Muscle layer of colon (tissue), 2 donors: Measurements from ENCODE around the gene BLM.
"Not testable (repeated sequence)": the region's sequence is repeated elsewhere in the genome, so short reads cannot be mapped to it uniquely, and the experiment has no call there.

Experiments used
- H3K27ac ChIP-seq: one replicate; pipeline ENCODE4 v1.7.0; 2013; ENCODE audit warnings: low read depth, mild to moderate bottlenecking, low read length, moderate library complexity
- H3K27me3 ChIP-seq, 2 donors: one replicate each; pipeline ENCODE4 v1.7.0; 2013; ENCODE audit warnings: low read length in 2 of 2, mild to moderate bottlenecking in 2 of 2; ENCODE audit not compliant: insufficient read depth in 2 of 2, control insufficient read depth in 1 of 2
- H3K36me3 ChIP-seq: one replicate; pipeline ENCODE4 v1.7.0; 2013; ENCODE audit warnings: mild to moderate bottlenecking, low read length; ENCODE audit not compliant: insufficient read depth
- H3K4me1 ChIP-seq: one replicate; pipeline ENCODE4 v1.7.0; 2013; ENCODE audit warnings: mild to moderate bottlenecking, low read length; ENCODE audit not compliant: insufficient read depth
- H3K4me3 ChIP-seq, 2 donors: one replicate each; pipeline ENCODE4 v1.7.0; 2013; ENCODE audit warnings: low read length in 2 of 2, low read depth in 1 of 2, mild to moderate bottlenecking in 1 of 2, moderate library complexity in 1 of 2
- H3K9ac ChIP-seq: one replicate; pipeline ENCODE4 v1.7.0; 2013; ENCODE audit warnings: low read length
- H3K9me3 ChIP-seq: one replicate; pipeline ENCODE4 v1.7.0; 2013; ENCODE audit warnings: mild to moderate bottlenecking, low read length
- donor health status: abdominal sarcoma.
- donor health status: Adenocarcinoma of cecum.

Gene BLM

GRCh38 chr15:90716976-90717821 lies at the start of gene BLM:
Gene BLM, plus strand, starts transcription at chr15:90717346. Its CDS starts 30,047 bp downstream, at chr15:90747393.
- no peaks in the 10 kb centered on the region for H3K27me3 ChIP-seq
- H3K9me3 ChIP-seq: no peaks in the 10 kb centered on the region
- peak within 1 kb of the TSS; percentile 79 for H3K9ac ChIP-seq
- peaks cover 14% of the 10 kb centered on the region for H3K4me1 ChIP-seq
- peak within 1 kb of the TSS; percentile 97 for H3K27ac ChIP-seq
- H3K36me3 ChIP-seq: no peaks in the 10 kb centered on the region
- peak within 1 kb of the TSS; percentile 74 to 79 for H3K4me3 ChIP-seq

- not testable (repeated sequence) for H3K36me3 ChIP-seq, H3K9me3 ChIP-seq, H3K9ac ChIP-seq, H3K4me1 ChIP-seq, H3K27me3 ChIP-seq, H3K27ac ChIP-seq, H3K4me3 ChIP-seq
These were observed 49.3 kb upstream of the BLM start for GRCh38 chr15:90667755-90668345.

- not testable (repeated sequence) for H3K36me3 ChIP-seq, H3K27ac ChIP-seq, H3K9ac ChIP-seq, H3K4me1 ChIP-seq, H3K9me3 ChIP-seq, H3K27me3 ChIP-seq, H3K4me3 ChIP-seq
These were observed 46.5 kb upstream of the BLM start for GRCh38 chr15:90670631-90671030.

GRCh38 chr15:90671216-90671615 lies 45.9 kb upstream of the BLM start:
- Histone ChIP-seq H3K27me3 (no peaks in the 10 kb centered on the region), H3K9ac (no peak overlapping the region), H3K9me3 (no peaks in the 10 kb centered on the region), H3K27ac (no peak overlapping the region), H3K4me1 (no peaks in the 10 kb centered on the region), H3K36me3 (no peaks in the 10 kb centered on the region), H3K4me3 (no peak overlapping the region)

- H3K4me3 ChIP-seq, H3K27me3 ChIP-seq, H3K9ac ChIP-seq, H3K36me3 ChIP-seq, H3K4me1 ChIP-seq, H3K27ac ChIP-seq, H3K9me3 ChIP-seq: not testable (repeated sequence)
These were observed 43.8 kb upstream of the BLM start for GRCh38 chr15:90673357-90673756.

GRCh38 chr15:90674476-90674875 lies 42.7 kb upstream of the BLM start:
- Histone ChIP-seq H3K4me1 (no peaks in the 10 kb centered on the region), H3K9me3 (no peaks in the 10 kb centered on the region)

GRCh38 chr15:90675464-90675863 lies 41.7 kb upstream of the BLM start:
- H3K9ac ChIP-seq: no peak overlapping the region
- no peaks in the 10 kb centered on the region for H3K27me3 ChIP-seq
- H3K4me3 ChIP-seq: no peak overlapping the region
- H3K27ac ChIP-seq: no peak overlapping the region
- peaks cover 4% of the 10 kb centered on the region for H3K4me1 ChIP-seq
- no peaks in the 10 kb centered on the region for H3K9me3 ChIP-seq
- H3K36me3 ChIP-seq: no peaks in the 10 kb centered on the region

More at GRCh38 chr15:90674476-90674875, 42.7 kb upstream of the BLM start:
- Histone ChIP-seq H3K27ac (no peak overlapping the region), H3K4me3 (no peak overlapping the region), H3K27me3 (no peaks in the 10 kb centered on the region), H3K36me3 (no peaks in the 10 kb centered on the region), H3K9ac (no peak overlapping the region)

GRCh38 chr15:90677807-90678790 lies 39.0 kb upstream of the BLM start:
- Histone ChIP-seq H3K4me1 (peaks cover 4% of the 10 kb centered on the region), H3K9me3 (no peaks in the 10 kb centered on the region), H3K36me3 (no peaks in the 10 kb centered on the region), H3K4me3 (no peak overlapping the region), H3K9ac (no peak overlapping the region), H3K27me3 (no peaks in the 10 kb centered on the region), H3K27ac (no peak overlapping the region)

GRCh38 chr15:90679959-90680358 lies 37.2 kb upstream of the BLM start:
- Histone ChIP-seq H3K4me3 (no peak overlapping the region), H3K9me3 (no peaks in the 10 kb centered on the region), H3K27ac (no peak overlapping the region), H3K36me3 (no peaks in the 10 kb centered on the region), H3K4me1 (peaks cover 4% of the 10 kb centered on the region), H3K27me3 (no peaks in the 10 kb centered on the region), H3K9ac (no peak overlapping the region)

- H3K4me3 ChIP-seq: no peak overlapping the region
- H3K9me3 ChIP-seq: no peaks in the 10 kb centered on the region
- no peaks in the 10 kb centered on the region for H3K27me3 ChIP-seq
- no peaks in the 10 kb centered on the region for H3K36me3 ChIP-seq
- H3K27ac ChIP-seq: no peak overlapping the region
- peaks cover 4% of the 10 kb centered on the region for H3K4me1 ChIP-seq
- no peak overlapping the region for H3K9ac ChIP-seq
These were observed 36.7 kb upstream of the BLM start for GRCh38 chr15:90680371-90680935.

- H3K27ac ChIP-seq: no peak overlapping the region
- no peaks in the 10 kb centered on the region for H3K27me3 ChIP-seq
- peaks cover 4% of the 10 kb centered on the region for H3K4me1 ChIP-seq
- no peak overlapping the region for H3K9ac ChIP-seq
- no peaks in the 10 kb centered on the region for H3K9me3 ChIP-seq
- no peaks in the 10 kb centered on the region for H3K36me3 ChIP-seq
- no peak overlapping the region for H3K4me3 ChIP-seq
These were observed 36.1 kb upstream of the BLM start for GRCh38 chr15:90681056-90681455.
